ENCODE data around the gene SORCS2.

SORCS2 gene

DNA sequence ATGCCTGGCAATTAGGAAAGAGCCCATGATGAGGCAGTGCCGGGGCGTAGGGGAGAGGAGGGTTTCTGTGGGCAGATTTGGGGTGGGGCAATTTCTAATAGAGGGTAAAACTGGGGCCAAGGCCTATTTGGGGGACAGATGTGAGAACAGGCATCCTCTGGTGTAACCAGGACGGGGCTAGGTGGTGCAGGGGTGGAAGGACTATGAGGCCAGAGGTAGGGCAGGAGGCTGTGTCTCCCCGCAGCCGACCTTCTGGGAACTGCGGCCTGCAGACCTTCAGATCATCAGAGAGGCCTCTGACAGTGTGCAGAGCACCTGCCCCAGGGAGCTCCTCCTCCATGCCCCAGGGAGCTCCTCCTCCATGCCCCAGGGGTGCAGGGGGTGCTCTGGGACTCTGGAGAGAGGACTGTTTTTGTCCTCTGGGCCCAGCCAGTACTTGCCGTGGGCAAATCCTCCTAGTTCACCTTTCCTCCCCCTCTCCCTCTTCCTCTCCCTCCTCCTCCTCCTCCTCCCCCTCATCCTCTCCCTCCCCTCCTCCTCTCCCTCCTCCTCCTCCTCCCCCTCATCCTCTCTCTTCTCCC, 101.9 kb downstream of the SORCS2 start:
- DNase-seq, result no peak

DNA sequence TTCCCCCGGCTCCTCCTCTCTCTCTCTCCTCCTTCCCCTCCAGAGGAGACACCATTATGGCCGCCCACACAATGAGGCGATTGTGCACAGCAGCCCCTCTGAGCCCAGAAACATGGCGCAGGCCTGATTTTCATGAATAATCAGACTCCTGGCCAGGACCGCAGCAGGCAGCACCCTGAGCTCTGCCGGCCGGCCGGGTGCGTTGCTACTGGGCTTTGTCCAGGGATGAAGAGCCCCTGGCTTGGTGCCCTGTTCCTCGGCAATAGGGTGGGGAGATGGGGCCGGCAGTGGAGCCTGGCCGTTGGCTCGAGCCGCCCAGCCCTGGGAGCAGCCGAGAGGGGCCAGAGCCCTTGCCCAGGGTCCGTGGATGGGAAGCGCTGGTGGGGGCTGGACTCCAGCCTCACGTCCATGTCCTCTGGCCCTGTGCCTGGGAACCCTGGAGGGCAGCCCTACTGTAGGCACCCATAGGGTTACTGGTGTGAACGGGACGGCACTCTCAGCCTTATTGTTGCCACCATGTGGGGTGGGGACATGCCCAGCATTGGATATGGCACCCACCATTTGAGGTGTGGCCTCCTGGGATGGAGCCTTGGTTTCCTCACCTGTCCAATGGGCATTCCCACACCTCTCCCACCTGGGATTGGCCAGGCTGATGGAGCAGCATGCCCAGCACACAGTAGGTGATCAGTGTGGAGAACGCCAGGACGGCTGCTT, 103.0 kb downstream of the SORCS2 start:
- DNase-seq, result no peak

DNA sequence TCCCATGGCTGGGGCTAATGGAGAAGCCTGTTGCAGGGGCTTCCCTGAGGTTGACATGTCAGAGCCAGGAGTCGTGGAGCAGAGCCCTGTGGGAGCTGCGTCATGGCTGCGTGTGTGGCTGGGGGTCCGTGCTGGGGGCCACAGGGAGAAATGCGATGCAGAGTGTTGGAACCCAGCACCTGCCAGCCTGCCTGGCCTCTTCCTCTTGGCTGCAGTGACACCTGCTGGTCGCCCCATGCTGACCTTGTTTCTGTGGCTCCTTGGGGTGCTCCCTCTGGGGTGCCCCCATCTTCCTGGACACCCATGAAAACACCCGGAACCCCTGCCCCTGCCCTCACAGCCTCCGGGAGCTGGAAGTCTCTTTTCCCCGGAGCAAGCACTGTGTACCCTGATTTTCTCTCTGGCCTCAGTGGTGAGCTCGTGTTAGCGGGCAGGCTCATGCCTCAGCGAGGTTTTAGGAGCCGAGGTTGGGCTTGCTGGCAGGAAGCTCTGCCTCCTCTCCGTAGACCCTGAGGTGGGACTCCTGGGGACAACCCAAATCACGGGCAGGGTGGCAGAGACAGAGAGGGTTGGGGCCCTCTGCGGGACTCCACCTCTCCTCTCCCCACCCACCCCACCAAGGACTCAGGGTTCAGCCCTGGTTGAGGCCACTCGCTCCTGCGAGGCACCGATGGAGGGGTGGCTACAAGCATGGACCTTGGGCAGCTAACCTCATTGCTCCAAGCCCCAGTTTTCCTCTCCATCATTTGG, 103.7 kb downstream of the SORCS2 start:
- no peak for DNase-seq

DNA sequence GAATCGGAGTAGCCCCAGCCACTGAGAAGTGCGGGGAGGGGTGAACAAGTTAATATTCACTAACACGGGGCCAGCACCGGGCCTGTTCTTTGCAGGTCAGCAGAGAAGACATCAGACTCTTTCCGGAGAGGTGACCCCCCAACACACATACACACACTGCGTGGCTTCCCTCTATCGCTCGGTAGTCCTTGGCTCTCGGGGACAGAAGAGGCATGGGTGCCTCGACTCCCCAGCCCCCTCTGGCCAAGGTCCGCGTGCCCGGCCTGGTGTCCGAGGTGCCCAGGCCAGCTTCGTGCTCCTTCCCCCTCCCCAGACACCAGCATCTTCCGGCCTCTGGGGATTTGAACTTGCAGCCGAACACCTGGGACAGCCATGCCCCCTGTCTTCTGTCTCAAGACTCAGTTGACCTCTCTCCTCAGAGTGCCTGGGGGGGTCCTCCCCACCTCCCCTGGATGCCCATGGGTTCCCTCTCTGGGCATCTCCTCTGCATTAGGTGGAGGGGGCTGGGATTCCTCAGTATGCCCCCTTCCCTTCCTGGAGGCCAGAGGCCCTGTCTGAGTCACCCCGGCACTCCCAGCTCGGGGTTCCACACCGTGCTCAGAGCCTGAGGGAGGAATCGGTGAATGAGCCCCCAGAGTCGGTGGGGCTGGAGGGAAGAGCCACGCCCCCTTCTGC, 104.5 kb downstream of the SORCS2 start:
- no peak for DNase-seq

DNA sequence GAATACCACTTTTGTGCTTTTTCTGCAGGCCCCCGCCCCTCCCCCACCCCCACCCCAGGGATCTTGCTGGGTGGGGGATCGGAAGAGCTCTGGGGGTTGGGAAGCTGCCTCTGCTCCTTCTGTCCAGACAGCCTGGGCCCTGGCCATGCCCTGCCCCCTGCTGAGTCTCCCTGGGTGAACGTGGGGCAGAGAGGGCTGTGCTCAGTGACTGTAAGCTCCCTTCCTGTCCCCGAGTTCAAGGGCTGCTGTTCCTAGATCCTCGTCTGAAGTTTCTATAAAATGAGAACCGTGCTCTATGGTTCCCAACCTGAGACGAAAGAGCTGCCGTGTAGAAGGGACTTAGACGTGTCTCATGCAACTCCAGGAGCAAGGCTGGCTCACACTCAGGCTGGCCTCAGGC, 105.0 kb downstream of the SORCS2 start:
- DNase-seq, result no peak

DNA sequence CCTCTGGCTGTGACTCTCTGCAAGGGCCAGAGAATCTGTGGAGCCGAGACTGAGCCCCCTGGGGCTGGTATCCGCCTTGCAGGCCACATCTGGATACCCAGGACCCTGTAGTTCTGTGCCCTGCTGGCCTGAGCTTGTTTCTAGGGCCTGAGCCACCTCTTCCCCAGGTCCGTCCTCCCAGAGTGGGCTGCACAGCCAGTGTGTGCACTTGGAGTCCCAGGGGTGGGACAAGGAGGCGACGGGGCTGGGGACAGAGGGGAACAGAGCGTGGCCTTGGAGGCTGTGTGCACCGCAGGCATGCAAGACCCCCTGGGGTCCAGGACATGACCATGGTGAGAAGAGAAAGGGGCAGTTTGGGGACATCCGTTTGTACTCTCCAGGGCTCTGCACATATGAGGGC, 105.5 kb downstream of the SORCS2 start:
- no peak for DNase-seq

DNA sequence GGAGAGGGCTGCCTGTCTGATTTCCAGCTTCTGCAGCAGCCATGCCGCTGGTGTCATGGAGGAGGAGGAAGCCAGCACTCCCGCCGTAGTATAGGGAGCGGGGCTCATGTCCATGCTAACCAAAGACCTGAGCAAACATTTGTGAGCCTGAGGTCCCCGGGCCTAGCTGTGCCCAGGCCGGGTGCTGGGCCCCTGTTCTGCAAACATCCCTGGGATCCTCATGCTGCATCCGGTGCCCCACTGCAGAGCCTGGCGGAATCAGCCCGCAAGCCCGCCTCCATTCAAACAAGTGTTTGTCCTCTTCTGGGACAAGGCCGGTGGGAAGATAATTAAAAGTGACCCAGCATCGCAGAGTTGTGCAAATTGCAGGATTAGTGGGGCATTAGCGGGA, 106.3 kb downstream of the SORCS2 start:
- DNase-seq, result no peak

DNA sequence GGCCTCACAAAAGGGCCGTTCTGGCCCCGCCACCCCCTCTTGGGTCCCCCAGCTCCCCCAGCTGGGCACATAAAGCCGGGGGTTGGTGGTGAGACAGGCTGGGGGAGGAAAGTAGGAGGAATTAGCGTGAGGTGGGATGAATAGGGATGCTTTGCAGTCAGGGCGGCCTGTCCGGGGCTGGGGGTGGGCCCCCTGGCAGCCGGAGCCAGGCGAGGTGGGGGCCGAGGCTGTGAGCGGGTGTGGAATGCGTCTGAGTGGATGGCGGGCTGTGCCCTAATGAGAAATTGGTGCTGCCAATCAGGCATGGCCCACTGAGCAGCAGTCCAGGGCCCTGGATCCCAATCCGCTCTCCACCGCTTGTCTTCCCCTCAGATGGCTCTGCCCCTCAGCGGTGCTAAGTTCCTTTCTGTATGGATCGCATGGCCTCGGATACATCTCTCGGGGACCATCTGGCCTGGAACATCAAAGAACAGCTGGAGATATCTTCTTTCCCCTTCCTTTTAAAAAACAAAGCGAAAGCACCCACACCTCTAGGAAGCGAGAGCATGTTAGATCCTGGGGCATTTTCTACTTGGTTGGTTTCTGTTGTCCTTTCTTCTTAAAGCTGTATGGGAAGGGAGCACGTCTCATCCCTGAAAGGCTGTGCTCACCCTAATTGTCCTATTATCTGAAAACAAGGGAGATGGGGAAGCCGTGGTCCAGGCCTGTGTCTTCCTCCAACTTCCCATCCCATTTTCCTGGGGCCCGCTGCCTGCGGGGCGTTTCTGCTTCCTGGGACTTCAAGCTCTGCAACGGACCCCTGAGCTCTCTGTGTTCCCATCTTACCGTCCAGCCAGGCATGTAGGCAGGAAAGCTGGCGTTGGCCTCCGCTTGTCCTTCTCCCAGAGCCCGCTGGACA, 106.9 kb downstream of the SORCS2 start:
- no peak for DNase-seq

DNA sequence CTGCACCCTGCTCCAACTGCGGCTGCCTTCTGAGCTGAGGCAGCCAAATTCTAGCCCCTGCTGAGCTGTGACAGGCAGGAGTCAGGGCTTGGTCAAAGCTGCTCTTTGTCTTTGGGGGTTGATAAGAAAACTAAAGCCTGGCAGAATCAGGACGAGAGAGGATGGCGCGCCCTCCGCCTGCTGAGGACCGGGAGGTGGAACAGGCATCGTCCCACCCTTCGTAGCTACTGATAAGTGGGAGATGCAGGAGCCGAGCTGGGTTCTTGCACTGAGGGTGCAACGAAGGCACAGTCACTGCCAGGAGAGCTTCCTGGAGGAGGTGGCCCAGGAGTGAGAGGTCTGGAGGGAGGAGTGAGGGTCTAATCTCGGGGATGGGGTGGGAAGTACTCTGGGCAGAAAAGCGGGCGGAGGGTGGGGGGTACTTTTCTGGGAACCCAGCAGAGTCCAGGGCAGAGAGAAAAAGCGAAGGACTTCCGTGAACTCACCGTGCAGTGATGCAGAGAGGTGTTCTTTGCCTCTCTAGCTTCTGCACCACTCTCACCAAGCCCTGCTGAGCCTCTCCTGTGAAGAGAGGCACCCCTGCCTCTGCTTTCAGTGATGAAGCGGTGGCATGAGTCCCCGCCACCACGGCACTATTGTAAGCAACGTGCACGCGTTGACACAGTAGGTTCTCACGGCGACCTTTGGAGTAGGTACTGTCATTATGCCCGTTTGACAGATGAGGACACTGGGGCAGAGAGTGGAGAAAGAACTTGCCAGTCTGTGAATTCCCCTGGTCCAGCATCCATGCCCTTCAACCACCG, 107.8 kb downstream of the SORCS2 start:
- DNase-seq, result no peak

DNA sequence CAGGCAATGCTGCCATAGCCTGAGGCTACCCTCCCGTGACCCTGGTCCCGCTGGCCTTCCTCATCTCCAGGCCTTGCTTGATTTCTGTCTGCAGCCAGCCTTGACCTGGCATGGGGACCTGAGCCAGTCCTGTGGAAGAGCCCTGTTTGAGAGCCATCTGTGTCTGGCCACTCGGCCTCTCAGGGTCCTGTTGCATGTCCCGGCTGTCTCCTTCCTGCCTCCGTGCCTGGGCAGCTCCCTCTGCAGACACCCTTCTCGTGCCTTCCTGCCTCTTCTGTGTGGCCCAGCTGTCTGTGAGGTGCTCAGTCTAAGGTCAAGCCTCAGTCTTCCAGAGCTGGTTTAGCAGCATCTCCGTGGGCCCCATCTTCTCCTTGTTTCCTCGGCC, 108.4 kb downstream of the SORCS2 start:
- no peak for DNase-seq

DNA sequence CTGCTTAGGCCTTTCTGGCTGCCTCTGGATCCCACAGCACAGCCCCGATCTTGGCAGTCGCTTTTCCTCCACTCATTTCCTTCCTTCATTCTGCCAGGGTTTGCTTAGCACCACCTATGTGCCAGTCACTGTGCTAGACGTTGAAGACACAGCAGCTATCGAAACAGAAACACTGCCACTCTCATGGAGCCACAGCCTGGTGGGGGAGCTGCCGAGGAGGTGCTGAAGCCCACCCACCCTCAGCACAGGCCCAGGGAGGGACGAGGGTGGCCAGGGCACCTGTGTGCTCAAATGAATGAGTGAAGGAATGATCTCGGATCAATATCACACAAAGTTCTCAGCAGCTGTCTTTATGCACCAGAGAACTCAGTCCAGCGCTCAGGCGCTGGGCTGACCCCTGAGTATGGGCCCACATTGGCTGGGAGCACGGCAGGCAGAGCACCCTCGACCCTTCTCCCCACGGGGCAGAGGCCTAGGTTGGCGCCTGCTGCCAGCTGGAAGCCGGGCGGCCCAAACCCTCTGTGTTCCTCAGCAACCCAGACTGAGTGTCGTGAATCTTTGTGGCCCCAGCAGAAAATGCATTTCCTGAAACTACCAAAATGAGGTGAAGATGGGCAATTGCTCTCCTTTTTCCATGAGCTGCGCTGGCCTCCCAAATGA, 108.9 kb downstream of the SORCS2 start:
- DNase-seq, result no peak

DNA sequence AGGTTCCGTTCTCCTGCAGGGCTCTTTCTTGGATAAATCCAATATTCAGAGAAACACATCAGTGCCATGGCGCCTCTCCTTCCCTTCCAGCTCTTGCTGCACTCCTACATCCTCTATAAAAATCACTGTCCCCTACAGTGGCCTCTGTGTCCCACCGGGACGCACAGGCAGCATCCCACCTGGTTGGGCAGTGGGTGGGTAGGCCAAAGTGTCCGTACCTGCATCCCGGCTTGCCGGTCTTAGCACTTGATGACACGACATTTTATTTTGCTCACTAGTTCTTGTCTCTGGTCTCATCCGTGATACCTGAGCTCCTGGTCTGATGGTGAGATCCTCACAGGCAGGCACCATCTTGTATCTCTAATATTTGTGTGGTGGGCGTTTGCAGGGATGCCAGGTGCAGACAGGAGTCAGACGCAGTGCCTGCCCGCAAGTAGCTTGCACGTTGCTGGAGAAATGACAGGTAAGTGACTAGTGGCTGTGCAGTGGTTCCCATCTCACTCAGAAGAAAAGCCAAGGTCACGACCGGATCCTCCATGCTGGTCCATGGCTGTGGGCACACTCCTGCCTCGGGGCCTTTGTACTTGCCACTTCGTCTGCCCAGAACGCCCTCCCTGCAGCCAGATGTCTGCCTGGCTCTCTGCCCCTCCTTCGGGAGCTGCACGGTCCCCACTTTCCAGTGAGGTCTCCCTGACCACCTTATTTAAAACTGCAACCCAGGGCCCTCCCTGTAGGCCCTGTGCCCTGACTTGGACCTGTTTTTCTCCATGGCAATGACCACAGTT, 109.7 kb downstream of the SORCS2 start:
- DNase-seq, result no peak

DNA sequence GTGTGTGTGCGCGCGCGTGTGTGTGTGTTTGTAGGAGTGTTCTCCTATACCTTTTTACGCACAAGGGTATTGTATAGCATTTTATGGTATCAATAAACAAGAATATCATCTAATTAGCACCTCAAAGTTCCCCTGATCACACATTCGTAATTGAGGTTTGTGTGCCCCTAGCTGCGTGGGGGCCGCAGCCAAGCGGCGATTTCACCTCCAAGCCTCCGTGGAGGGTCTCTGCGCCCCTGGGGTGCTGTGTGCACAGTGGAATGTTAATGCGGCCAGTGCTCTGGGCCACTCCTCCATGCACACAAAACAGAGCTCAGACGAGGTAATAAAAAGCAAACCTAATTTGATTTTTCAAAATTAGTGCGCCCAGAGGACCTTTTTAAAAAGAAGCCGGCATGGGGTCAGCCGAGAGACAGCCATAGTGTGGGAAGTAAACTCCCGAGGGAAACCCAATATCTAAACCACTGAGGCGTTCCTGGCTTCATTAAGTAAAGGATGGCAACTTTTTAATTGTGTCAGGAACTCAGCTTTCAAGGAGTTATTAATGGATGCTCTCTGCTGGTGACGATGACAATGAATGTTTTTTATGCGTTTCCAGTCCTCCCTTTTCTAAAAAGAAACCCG, 110.6 kb downstream of the SORCS2 start:
- no peak for DNase-seq

DNA sequence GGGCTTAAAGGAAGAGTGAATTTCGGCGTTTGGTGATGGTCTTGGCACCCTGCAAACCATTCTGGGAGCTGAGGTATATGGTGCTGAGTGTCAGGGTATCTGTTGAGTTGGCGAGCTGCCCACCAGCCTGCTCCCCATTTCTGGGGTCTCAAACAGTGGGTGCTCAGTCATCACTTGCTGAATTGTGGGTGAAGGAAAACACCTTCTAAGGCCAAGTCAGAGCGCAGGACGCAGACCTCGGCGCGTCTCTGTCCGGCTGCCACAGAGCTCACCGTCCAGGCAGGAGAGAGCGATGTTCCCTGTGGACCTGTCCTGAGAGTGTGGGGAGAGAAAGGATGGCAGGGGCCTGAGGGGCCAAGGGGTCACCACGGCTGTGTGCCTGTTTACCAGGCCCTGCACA, 111.2 kb downstream of the SORCS2 start:
- no peak for DNase-seq

DNA sequence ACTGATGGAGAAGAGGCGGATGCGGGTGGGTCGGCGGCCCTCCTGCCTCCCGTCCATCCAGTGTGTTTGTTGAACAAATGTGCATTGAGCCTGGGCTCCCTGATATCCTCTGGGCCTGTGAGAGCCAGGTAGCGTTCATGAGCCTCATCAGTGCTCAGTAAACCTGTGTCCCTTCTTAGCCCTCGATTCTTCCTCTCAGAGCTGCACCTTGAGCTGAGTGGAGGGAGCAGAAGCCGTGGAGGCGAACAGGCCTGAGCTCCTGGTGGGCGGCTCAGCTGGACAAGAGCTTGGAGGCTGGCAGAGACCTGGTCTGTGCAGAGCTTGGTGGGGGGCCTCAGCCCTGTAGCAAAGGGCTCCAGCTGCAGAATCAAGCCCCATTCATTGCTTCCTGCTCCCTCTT, 112.1 kb downstream of the SORCS2 start:
- DNase-seq, result no peak

DNA sequence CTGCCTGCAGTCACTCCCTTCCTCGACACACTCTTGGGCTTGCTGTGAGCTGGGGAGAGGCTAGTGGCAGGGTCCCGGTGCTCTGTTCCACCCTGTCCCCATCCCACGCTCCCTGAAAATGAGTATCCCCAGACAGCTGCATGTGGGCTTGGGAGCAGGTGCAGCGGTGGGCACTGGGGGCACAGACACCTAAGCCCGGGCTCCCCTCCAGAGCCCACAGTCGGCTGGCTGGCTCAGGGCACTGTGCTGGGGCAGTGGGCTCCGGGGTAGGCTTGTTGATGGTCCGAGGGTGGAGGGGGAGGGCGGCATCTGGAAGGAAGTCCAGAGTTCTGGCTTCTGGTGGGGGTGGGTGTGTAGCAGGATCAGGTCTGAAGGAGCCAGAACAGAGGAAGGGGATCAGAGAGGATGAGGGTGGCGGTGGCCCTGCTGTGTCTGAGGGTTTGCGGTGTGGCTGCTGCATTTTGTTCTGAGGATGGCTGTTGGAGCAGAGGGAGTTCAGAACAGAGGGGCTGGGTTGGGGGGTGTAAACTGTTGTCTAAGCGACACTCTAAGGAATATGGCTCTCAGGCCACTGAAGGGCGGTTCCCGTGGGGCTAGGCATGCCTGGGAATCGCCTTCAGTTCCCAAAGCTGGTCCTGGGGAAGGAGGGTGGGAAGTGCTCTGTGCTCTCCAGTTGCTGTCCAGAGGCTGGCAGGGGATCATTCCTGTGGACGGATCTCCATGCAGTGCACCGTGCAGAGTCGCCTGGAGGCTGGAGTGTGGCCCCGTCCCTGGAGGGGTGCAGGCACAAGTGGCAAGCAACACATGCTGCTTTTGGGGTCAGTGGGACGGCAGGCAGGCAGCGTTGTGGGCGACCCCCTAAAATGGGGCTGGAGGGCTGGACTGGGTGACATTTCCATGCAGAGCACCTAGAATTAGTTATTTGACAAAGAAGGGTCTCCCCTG, 114.0 kb downstream of the SORCS2 start:
- no peak for DNase-seq

DNA sequence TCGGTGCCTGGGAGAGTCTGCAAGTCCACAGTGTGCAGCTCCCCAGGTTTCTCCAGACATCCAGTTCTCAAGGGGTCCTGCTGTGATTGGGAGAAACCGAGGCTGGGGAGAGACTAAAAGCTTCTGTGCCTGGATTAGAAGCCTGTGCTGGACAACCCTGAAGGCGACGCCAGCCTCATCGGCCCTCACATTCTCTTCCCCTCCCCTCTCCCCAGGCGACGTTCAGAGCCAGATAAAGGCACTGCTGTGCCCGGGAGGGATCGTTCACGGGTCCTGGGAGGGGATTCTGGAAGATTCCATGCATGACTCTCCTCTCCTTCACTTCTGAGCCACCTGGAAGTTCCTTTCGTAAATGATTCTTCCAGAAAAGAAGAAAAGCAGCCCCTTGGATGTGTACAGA, 114.6 kb downstream of the SORCS2 start:
- no peak for DNase-seq

DNA sequence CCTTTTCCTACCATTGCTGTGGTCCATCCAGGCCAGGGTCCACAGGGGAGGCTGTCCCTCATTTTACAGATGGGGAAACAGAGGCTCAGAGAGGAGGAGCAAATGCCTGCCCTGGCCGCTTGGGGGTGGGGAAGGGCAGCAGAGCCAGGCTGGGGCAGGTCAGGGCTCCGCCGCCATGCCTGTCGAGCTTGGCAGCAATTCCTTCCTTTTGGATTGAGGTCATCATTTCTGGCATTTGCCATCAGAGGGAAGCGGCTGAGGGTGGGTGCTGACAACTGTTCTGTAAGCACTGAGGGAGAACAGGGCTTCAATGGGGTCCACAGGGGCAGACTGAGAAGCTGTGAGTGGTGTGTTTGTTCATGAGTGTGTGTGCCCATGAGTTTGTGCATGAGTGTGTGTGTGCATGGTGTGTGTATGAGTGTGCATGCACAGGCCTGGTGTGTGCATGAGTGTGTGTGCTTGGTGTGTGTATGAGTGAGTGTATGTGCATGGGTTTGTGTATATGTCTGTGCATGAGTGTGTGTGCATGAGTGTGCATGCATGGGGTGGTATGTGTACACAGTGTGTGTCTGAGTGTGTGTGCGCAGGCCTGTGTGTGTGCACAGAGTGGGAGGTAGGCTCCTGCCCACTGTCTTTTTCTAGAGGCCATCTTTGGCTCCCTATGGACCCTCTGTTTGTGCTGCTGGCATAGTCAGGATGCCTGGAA, 115.2 kb downstream of the SORCS2 start:
- no peak for DNase-seq
